Measurements from ENCODE around the gene TAOK1. TPM values are rescaled to one million over a fixed set of nuclear protein-coding genes. Genes with fewer than 3 reads are reported as not detected.

The TAOK1 gene
- total and polyA plus RNA-seq, 2 experiments from 2014 or later, result 5.2 to 46.1 TPM

DNA sequence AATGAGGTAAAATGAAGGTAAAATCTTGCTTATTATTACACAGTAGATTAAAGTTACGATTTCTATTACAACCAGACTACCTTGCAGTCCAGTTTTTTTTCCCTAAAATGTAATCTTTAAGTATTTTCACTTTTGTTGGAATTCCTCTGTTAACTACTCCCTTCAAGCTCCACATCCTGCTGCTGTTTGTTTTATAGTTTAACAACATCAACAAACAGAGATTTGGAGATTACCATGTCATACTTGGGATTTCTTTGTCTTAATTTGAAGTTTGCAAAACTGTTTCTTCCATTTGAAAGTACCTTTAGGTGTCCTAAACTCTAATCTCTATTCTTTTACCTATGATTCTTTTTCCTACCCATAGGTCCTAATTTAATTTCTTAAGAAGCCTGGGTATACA is 93.3 kb downstream of the TAOK1 start:
- TF ChIP-seq, protein P1, sequence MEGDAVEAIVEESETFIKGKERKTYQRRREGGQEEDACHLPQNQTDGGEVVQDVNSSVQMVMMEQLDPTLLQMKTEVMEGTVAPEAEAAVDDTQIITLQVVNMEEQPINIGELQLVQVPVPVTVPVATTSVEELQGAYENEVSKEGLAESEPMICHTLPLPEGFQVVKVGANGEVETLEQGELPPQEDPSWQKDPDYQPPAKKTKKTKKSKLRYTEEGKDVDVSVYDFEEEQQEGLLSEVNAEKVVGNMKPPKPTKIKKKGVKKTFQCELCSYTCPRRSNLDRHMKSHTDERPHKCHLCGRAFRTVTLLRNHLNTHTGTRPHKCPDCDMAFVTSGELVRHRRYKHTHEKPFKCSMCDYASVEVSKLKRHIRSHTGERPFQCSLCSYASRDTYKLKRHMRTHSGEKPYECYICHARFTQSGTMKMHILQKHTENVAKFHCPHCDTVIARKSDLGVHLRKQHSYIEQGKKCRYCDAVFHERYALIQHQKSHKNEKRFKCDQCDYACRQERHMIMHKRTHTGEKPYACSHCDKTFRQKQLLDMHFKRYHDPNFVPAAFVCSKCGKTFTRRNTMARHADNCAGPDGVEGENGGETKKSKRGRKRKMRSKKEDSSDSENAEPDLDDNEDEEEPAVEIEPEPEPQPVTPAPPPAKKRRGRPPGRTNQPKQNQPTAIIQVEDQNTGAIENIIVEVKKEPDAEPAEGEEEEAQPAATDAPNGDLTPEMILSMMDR (IDR thresholded peaks at IDR 0.05; ENCODE audit: poor library complexity), result no peak
- no peak for TF ChIP-seq EZH2phosphoT487 (IDR thresholded peaks at IDR 0.05; ENCODE audit: low read depth, severe bottlenecking, unreplicated experiment)
- TF ChIP-seq EZH2 (IDR thresholded peaks at IDR 0.05; ENCODE audit: borderline replicate concordance), result no peak
- no peak overlapping the region for H3K27ac ChIP-seq
- no peaks in the 10 kb centered on the region for H4K20me1 ChIP-seq (ENCODE audit: insufficient read depth, poor library complexity, severe bottlenecking)
- no peak overlapping the region for H2AFZ ChIP-seq
- H3K9me2 ChIP-seq (replicated peaks; ENCODE audit: insufficient read depth), result no peaks in the 10 kb centered on the region
- WGBS (ENCODE audit: low lambda C conversion rate, missing lambda C conversion rate), result 87% methylated on average over 1 of the region's 1 CpG
- H3K9me3 ChIP-seq (ENCODE audit: low read depth), result no peaks in the 10 kb centered on the region
- H3K36me3 ChIP-seq (replicated peaks; ENCODE audit: insufficient read depth, low read depth), result no peaks in the 10 kb centered on the region
- no peaks in the 10 kb centered on the region for H3K4me1 ChIP-seq (ENCODE audit: insufficient read depth)
- H3K27me3 ChIP-seq, result no peaks in the 10 kb centered on the region
- no peak overlapping the region for H3K4me3 ChIP-seq
- no peak for DNase-seq (ENCODE audit: low spot score)
- peaks cover 2% of the 10 kb centered on the region for H3K79me2 ChIP-seq
- H3K4me2 ChIP-seq, result no peak overlapping the region

DNA sequence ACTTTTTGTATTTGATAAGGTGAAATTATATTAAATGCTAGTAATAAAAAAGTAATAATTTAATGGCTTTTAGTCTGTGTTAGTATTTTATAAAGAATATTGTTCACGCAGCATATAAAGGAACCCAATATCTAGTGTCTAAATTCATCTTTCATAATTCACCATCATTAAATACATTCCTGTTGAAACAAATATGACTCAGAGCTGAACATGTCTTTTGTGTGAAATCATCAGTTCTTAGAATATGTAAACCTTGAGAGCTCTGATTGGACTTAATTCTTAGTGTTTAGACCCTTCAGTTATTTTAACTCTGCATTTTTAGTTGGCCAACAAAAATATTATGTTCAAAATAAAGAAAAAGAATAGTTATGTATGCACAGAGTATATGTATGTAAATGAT is 104.8 kb downstream of the TAOK1 start:
- no peak overlapping the region for H3K27ac ChIP-seq
- H3K79me2 ChIP-seq, result no peaks in the 10 kb centered on the region
- H4K20me1 ChIP-seq (ENCODE audit: insufficient read depth, poor library complexity, severe bottlenecking), result no peaks in the 10 kb centered on the region
- H3K9me3 ChIP-seq (ENCODE audit: low read depth), result no peaks in the 10 kb centered on the region
- H3K4me3 ChIP-seq, result no peak overlapping the region
- WGBS (ENCODE audit: low lambda C conversion rate, missing lambda C conversion rate), result 97% methylated on average over 1 of the region's 1 CpG
- no peaks in the 10 kb centered on the region for H3K27me3 ChIP-seq
- no peak for DNase-seq (ENCODE audit: low spot score)
- no peaks in the 10 kb centered on the region for H3K4me1 ChIP-seq (ENCODE audit: insufficient read depth)
- H2AFZ ChIP-seq, result no peak overlapping the region
- TF ChIP-seq EZH2 (IDR thresholded peaks at IDR 0.05; ENCODE audit: borderline replicate concordance) (no peak), EZH2phosphoT487 (IDR thresholded peaks at IDR 0.05; ENCODE audit: low read depth, severe bottlenecking, unreplicated experiment) (no peak)
- TF ChIP-seq, protein P1 (IDR thresholded peaks at IDR 0.05; ENCODE audit: poor library complexity), result no peak
- no peak overlapping the region for H3K4me2 ChIP-seq
- no peaks in the 10 kb centered on the region for H3K36me3 ChIP-seq (replicated peaks; ENCODE audit: insufficient read depth, low read depth)
- H3K9me2 ChIP-seq (replicated peaks; ENCODE audit: insufficient read depth), result no peaks in the 10 kb centered on the region

DNA sequence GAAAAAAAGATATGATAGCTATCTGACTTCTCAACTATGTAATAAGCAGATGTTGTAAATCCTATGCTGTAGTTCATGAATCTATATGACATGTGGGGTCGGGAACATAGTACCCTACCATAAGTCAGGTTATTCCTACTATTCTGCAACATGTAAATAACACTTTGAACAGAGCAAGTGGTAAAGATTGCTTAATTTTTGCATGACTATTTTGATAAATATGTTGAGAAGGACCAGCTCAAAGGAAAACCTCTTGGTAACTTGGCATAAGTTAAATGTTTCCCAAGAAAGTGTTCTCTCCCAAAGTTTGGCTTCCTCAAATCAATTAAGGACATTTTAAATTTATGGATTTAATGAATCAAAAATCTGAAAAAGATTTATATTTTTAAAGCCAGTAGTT is 114.5 kb downstream of the TAOK1 start:
- Histone ChIP-seq H3K36me3 (replicated peaks; ENCODE audit: insufficient read depth, low read depth) (no peaks in the 10 kb centered on the region), H3K4me3 (no peak overlapping the region), H4K20me1 (ENCODE audit: insufficient read depth, poor library complexity, severe bottlenecking) (no peaks in the 10 kb centered on the region), H2AFZ (no peak overlapping the region), H3K9me2 (replicated peaks; ENCODE audit: insufficient read depth) (no peaks in the 10 kb centered on the region), H3K27me3 (no peaks in the 10 kb centered on the region), H3K9me3 (ENCODE audit: low read depth) (no peaks in the 10 kb centered on the region), H3K4me1 (ENCODE audit: insufficient read depth) (no peaks in the 10 kb centered on the region), H3K27ac (no peak overlapping the region), H3K79me2 (peaks cover 5% of the 10 kb centered on the region), H3K4me2 (no peak overlapping the region)
- 93% methylated on average over 1 of the region's 1 CpG for WGBS (ENCODE audit: low lambda C conversion rate, missing lambda C conversion rate)
- TF ChIP-seq EZH2phosphoT487 (IDR thresholded peaks at IDR 0.05; ENCODE audit: low read depth, severe bottlenecking, unreplicated experiment) (no peak), EZH2 (IDR thresholded peaks at IDR 0.05; ENCODE audit: borderline replicate concordance) (no peak)
- TF ChIP-seq, protein P1 (IDR thresholded peaks at IDR 0.05; ENCODE audit: poor library complexity), result no peak
- DNase-seq (ENCODE audit: low spot score), result no peak

DNA sequence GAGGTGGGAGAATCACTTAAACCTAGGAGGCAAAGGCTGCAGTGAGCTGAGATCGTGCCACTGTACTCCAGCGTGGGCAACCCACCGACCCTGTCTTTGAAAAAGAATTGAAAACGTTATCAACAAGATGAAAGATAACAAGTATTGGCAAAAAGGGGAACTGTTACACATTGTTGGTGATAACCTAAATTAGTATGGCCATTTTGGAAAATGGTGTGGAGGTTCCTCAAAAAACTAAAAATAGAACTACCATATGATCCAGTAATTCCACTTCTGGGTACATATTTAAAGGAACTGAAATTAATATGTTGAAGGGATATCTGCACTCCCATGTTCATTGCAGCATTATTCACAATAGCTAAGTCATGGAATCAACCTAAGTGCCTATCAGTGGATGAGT is 115.7 kb downstream of the TAOK1 start:
- no peak overlapping the region for H3K4me3 ChIP-seq
- DNase-seq (ENCODE audit: low spot score), result no peak
- H3K27me3 ChIP-seq, result no peaks in the 10 kb centered on the region
- peaks cover 5% of the 10 kb centered on the region for H3K79me2 ChIP-seq
- H3K4me1 ChIP-seq (ENCODE audit: insufficient read depth), result no peaks in the 10 kb centered on the region
- no peaks in the 10 kb centered on the region for H3K9me2 ChIP-seq (replicated peaks; ENCODE audit: insufficient read depth)
- 88% methylated on average over 4 of the region's 4 CpGs for WGBS (ENCODE audit: low lambda C conversion rate, missing lambda C conversion rate)
- H2AFZ ChIP-seq, result no peak overlapping the region
- TF ChIP-seq EZH2 (IDR thresholded peaks at IDR 0.05; ENCODE audit: borderline replicate concordance) (no peak), EZH2phosphoT487 (IDR thresholded peaks at IDR 0.05; ENCODE audit: low read depth, severe bottlenecking, unreplicated experiment) (no peak)
- TF ChIP-seq, protein P1 (IDR thresholded peaks at IDR 0.05; ENCODE audit: poor library complexity), result no peak
- H3K36me3 ChIP-seq (replicated peaks; ENCODE audit: insufficient read depth, low read depth), result no peaks in the 10 kb centered on the region
- H3K9me3 ChIP-seq (ENCODE audit: low read depth), result no peaks in the 10 kb centered on the region
- H3K4me2 ChIP-seq, result no peak overlapping the region
- no peaks in the 10 kb centered on the region for H4K20me1 ChIP-seq (ENCODE audit: insufficient read depth, poor library complexity, severe bottlenecking)
- no peak overlapping the region for H3K27ac ChIP-seq

Measured in hepatocyte (in vitro differentiated cells).